ENCODE results near the gene GTPBP1. TPM values are rescaled to one million over a fixed set of nuclear protein-coding genes. Genes with fewer than 3 reads are reported as not detected.

Gene GTPBP1
- total RNA-seq, 1 donor from 2014 or later: 30.6 TPM

DNA sequence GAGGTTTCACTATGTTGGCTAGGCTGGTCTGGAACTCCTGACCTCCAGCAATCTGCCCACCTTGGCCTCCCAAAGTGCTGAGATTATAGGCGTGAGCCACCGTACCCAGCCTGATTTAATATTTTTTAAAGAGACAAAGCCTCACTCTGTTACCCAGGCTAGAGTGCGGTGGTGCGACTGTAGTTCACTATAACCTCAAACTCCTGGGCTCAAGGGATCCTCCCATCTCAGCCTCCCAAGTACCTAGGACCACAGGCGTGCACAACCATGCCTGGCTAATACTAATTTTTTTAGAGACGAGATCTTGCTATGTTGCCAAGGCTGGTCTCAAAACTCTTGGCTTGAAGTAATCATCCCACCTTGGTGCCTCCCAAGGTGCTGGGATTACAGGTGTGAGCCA is 13.5 kb downstream of the GTPBP1 start:
- ATAC-seq (ENCODE audit: poor library complexity) (no peak), DNase-seq (no peak)
- intact Hi-C loops (cut with DNase I): no loop called here

DNA sequence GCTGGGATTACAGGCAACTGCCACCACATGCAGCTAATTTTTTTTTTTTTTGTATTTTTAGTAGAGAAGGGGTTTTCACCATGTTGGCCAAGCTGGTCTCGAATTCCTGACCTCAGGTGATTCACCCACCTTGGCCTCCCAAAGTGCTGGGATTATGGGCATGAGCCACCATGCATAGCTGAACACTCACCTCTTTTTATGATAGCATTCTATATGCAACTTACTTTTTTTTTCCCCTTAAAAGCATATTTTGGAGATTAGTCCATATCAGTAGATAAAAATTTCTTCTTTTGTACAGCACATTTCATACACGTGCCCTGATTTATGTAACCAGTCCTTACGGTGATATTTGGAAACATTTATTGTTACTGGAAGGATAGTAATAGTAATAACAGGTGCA is 14.6 kb downstream of the GTPBP1 start:
- DNase-seq (no peak), ATAC-seq (ENCODE audit: poor library complexity) (no peak)
- intact Hi-C loops (cut with DNase I): no loop called here

DNA sequence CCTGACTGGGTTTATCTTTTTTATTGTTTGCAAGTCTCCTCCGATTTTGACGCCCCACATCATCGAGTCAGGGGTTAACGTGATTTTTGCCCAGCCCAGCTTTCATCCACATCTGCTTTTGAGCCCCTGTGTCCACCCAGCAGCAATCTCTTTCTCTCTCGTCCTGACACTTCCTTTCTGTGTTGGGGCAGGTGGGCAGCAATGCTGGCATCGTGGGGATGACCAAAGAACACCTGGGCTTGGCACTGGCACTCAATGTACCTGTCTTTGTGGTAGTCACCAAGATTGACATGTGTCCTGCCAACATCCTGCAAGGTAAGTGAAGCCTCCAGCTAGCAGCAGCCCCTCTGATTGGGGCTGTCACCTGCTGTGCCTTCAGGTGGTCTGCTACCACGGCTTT is 15.8 kb downstream of the GTPBP1 start:
- intact Hi-C loops (cut with DNase I): no loop called here
- ATAC-seq (ENCODE audit: poor library complexity) (no peak), DNase-seq (no peak)

DNA sequence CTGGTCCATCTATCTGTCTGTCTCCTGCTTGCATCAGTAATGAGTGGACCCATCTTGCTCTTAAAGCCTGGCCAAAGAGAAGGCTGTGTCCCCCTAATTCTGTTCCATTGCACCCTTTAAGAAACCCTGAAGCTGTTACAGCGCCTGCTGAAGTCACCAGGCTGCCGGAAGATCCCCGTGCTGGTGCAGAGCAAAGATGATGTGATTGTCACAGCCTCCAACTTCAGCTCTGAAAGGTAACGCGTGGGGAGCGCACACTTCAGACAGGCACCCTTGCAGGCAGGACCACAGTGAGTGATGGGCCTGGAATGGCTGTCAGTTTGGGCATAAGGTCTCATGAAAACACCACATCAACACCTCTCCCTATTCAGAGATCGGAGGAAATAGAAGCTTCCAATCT is 18.4 kb downstream of the GTPBP1 start:
- ATAC-seq (ENCODE audit: poor library complexity) (no peak), DNase-seq (no peak)
- intact Hi-C loops (cut with DNase I): no loop called here

DNA sequence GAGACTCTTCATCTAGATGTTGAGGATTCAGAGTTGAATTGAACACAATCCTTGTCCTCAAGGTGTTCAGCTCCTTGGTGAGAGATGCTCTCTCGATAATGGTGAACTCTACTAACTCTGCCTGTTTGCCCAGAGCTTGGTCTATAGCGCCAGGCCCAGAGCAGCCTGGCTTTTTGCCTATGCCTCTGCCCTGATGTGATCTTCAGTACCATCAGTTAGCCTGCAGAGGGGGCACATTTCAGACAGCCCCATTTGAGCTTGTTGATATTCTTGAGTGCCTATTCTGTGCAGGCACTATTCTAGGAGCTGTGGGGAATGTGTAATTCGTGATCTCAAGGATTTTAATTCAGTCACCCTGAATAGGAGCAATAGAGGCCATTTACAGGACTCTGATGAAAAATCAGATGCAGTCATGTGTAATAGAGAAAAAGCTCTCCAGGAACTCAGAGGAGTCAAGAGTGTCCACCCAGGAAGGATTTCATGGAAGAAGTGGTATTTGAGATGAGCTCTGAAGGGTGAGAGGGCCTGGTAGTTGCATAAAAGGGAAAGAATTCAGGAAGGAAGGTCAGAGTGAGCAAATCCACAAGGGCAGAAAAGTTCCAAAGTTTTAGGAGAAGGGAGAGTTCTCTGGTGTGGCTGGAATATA is 19.3 kb downstream of the GTPBP1 start:
- DNase-seq: no peak
- peak; percentile 14 for ATAC-seq (ENCODE audit: poor library complexity)
- intact Hi-C loops (cut with DNase I): no loop called here

DNA sequence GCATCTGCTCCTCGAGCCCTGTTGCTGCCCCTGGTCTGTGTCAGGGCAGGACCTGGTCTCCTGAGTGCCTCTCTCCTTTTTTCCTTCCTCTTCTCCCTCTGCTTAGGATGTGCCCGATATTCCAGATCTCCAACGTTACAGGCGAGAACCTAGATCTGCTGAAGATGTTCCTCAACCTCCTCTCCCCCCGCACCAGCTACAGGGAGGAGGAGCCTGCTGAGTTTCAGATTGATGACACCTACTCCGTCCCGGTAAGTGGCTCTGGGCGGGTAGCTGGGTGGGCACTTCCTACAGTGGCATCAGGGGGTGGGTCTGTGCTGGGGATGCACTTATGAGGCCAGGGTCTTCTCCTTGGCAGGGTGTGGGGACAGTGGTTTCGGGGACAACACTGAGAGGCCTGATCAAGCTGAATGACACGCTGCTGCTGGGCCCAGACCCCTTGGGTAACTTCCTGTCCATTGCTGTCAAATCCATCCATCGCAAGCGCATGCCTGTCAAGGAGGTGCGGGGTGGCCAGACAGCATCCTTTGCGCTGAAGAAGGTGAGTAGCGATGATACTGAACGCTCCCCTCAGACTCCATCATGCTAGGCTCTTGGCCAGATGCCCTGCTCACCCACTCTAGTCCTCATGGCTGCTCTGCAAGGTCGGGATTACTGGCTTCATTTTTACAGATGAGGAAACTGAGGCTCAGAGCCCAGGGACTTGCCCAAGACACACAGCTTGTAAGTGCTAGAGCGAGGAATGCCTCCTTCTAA is 20.3 kb downstream of the GTPBP1 start:
- DNase-seq (no peak), ATAC-seq (ENCODE audit: poor library complexity) (no peak)
- intact Hi-C loops (cut with DNase I): no loop called here

DNA sequence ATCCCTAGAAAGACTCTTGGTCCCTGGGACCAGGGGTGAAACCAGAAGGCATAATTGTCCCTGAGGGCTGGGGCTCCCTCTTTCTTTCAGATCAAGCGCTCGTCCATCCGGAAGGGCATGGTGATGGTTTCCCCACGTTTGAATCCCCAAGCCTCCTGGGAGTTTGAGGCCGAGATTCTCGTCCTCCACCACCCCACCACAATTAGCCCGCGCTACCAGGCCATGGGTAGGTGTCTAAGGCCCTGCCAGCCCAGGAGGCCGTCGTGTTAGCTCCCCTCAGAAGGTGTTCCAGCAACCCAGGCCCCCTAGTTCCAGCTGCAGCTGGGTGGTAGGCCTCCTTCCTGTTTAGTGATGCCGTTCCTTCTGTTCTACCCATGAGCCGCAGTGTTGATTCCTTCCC is 21.4 kb downstream of the GTPBP1 start:
- intact Hi-C loops (cut with DNase I): no loop called here
- DNase-seq (no peak), ATAC-seq (ENCODE audit: poor library complexity) (no peak)

DNA sequence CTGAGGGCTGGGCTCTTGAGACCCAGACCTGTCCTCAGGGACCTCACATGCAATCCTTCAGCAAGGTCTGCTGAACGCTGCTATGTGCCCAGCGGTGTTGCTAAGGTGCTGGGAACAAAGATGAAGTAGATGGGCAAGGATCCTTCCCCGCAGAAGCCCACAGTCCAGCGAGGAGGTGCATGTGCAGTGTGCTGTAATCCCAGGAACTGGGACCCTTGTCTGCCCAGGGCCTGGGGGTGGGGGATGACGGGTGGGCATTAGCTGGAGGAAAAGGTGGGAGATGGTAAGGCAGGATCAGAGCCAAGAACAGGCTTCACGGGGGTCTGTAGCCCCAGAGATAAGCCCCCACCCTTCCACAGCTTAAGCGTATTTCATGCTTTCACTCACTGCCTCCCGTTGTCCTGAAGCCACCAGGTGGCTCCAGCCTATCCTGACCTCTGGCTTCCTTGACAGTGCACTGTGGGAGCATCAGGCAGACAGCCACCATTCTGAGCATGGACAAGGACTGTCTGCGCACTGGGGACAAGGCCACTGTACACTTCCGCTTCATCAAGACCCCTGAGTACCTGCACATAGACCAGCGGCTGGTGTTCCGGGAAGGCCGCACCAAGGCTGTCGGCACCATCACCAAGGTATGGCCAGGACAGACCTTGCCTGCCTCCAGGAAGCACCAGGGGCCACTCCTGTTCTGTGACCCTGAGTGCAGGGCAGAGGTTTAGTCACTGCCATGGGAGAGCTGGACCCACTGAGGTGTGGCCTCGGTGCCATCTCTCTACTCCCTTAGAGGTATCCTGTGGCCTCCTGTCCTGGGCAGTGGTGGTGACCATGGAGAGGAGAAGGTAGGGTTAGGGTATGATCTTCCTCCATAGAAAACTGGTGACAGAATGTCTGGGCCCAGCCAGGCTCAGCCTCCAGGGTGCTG is 22.0 kb downstream of the GTPBP1 start:
- no peak for DNase-seq
- intact Hi-C loops (cut with DNase I): no loop called here
- no peak for ATAC-seq (ENCODE audit: poor library complexity)

DNA sequence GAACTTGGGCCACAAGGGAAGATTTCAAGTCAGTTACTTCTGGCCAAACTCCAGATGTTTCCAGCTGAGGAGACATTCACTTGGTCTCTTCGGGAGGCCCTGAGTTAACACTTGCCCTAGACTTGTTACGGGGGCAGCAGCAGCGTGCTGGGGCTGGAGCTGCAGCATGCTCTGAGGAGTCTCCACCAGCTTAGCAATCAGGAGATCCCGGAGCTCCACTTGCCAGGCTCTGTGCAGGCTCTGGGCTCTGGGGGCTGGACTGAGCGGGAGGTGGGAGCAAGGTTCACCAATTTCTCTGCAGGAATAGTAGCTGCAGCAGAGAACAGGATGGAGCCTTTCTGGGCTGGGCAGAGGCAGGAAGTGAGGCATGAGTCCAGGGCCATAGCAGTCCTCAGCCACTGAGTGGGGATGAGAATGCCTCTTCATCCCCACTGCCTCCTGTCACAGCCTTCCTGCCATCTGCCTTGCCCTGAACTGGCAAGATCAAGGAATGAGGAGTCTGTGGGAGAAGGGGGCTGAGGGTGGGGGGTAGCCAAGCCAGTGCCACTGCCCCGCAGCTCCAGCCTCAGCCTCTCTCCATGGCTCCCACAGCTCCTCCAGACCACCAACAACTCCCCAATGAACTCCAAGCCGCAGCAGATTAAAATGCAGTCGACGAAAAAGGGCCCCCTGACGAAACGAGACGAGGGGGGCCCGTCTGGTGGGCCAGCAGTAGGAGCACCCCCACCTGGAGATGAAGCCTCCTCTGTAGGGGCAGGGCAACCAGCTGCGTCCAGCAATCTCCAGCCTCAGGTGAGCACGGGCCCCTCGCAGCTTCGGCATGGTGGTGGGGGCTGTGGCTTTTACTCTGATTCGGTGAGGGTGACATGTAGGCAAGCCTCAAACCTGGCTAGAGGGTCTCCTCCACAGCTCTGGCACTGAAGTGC is 23.4 kb downstream of the GTPBP1 start:
- no peak for DNase-seq
- intact Hi-C loops (cut with DNase I): no loop called here
- no peak for ATAC-seq (ENCODE audit: poor library complexity)

DNA sequence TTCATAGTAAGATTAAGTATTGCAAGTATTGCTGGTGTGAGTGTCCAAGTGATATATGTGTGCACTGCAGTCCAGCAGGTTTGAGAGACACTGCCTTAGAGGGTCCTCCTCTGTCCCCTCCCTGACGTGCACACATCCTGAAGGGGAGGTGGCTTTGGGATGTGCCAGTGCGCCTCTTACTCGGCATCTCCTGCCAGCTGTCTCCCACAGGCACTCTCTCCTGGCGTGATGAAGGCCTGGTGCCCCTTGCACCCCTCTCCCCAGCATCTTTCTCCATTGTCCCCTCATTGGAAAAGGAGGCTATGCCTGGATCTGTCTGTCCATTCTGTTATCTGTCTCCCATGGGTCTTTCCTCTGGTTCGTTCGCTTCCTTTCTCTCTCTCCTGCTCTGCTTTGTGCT is 24.2 kb downstream of the GTPBP1 start:
- intact Hi-C loops (cut with DNase I): no loop called here
- ATAC-seq (ENCODE audit: poor library complexity) (no peak), DNase-seq (no peak)

DNA sequence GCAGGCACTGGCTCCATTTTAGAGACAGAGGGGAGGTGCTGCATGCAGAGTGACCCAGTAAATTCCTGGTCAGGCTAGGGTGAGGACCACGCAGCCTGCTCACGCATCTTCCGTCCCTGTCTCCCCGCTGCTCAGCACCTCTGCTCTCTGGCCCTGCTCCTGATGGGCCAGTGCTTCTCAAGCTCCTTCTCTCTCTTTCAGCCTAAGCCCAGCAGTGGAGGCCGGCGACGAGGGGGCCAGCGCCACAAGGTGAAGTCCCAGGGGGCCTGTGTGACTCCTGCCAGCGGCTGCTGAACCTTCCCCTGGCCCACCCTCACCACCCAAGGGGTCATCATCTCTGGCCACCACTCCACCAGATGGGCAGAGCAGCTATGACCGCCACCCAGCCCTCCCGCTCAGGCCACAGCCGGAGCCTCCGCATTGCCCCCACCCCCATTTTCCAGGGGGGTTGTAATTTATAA is 24.7 kb downstream of the GTPBP1 start:
- ATAC-seq (ENCODE audit: poor library complexity) (no peak), DNase-seq (no peak)
- intact Hi-C loops (cut with DNase I): no loop called here

DNA sequence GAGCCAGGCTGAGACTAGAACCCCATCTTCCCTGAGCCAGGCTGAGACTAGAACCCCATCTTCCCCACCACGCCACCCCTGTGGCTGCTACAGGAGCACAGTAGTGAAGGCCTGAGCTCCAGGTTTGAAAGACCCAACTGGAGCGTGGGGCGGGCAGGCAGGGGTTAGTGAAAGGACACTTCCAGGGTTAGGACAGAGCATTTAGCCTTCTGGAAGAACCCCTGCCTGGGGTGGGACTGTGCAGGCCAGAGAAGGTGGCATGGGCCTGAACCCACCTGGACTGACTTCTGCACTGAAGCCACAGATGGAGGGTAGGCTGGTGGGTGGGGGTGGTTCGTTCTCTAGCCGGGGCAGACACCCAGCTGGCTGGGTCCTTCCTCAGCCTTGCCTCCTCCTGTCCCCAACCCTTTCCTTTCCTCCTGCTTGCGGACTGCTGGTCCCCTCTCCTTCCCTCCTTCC is 26.0 kb downstream of the GTPBP1 start:
- ATAC-seq (ENCODE audit: poor library complexity): no peak
- DNase-seq: no peak
- intact Hi-C loops (cut with DNase I): no loop called here

DNA sequence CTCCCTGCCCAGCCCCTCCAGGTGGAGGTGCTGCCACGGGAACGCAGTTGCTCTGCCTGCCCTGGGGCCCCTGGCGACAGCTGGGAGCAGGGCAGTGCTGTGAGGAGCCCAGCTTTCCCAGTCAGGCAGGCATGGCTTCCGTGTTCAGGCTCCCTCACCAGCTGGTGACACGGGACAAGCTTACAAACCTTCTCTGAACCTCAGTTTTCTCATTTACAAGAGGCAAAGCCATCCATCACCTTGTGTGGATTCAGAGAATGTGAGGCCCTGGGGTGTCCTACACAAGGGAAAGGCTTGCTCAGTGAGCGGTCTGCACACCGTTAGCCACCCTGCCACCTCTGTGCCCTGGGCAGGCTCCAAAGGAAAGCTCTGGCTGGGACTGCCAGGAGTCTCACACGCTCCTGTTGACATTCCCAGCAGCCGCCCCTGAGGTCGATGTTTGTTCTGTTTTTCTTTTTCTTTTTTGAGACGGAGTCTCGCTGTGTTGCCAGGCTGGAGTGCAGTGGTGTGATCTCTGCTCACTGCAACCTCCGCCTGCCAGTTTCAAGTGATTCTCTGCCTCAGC is 26.6 kb downstream of the GTPBP1 start:
- ATAC-seq (ENCODE audit: poor library complexity): peak; percentile 46
- intact Hi-C loops (cut with DNase I): no loop called here
- DNase-seq: no peak

DNA sequence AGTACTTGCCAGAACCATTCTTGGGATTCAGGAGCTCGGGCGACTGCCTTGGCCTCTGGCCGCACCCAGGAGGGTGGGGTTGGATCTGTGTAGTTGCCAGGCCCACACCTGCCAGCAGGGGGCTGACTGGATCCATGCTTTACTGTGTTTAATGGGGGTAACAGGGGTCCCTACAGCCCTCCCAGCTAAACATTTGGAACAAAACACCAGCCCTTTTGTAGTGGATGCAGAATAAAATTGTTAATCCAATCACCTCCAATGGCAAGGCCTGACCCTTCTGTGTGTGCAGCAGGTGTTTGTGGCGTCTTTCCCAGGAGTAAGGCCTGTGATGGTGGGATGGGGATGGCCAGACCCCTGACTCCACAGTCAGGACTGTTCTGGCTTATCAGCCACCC is 27.6 kb downstream of the GTPBP1 start:
- peak; percentile 47 for ATAC-seq (ENCODE audit: poor library complexity)
- DNase-seq: peak; percentile 59
- intact Hi-C loops (cut with DNase I): no loop called here

DNA sequence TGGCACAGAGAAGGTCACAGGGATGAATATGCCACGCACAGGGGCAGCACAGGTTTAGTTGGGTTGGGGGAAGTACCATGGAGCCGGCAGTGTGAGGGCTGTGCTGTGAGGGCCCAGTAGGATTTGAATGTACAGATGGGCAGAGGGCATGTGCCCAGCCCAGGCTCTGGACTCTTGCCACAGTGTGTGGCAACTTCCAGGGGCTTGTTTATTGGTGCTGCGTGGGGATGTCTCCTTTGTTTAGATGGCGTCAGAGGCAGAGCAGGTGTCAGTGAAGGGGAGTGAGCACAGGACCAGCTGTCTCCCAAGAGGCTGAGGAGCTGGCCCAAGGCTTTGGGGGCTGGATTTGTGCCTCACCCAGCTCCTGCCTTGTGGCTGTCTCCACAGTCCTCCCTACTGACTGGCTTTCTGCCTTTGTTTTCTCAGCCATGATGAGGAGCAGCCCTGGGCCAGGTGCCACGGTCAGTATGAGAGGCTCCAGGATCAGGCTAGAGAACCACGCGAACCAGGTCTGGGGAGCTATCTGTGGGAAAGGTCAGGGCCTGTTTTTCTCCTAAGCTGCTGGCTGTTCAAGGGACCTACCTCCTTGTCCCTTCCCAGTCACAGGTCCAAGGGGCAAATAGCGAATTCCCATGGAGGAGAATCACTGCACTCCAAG is 28.1 kb downstream of the GTPBP1 start:
- ATAC-seq (ENCODE audit: poor library complexity) (peak; percentile 73), DNase-seq (peak; percentile 77)
- intact Hi-C loops (cut with DNase I): no loop called here

DNA sequence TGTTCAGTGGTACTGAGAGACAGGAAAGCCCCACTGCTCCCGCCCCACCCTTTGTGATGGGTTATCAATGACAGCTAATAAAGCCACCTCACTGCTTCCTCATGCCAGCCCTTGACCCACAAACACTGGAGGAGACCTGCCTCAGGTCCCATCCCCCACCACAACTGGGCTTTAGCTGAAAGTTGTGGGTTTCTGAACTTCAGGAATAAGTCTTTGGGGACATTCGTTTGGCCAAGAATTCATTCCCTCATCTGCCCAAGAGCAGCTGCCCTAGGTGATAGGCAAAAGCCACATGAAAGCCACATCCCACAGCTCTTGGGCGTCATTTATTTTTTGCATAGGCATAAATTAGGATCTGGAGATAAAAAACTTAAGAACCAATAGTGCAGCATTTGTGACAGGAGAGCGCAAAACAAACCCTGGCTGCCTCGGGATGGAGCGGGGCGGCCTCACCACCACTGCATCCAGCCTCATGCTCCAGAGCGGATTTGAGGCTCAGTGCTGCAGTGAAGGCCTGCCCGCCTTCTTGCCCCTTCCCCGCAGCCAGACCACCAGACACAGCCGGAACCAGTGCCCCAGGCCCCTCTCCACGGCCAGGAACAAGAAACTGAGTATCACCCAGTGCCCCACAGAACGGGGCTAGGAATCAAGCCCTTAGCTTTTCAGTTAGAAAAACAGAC is 28.8 kb downstream of the GTPBP1 start:
- DNase-seq (peak; percentile 26), ATAC-seq (ENCODE audit: poor library complexity) (no peak)
- intact Hi-C loops (cut with DNase I): no loop called here

DNA sequence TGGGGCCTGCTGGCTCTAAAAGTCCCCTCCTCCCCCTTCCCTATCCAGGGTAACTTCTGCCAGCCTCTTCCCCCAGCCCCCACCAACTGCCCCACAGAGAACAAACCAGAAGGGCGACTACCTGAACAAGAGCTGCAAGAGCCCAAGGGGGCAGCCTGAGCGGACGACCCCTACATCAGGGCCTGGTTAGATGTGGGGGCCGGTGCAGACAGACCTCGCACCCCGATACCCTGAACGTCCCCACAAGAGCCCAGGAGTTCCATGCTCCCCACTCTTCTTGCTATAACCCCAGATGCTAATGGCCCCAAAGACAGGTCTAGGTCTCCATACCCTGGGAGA is 29.4 kb downstream of the GTPBP1 start:
- DNase-seq (peak; percentile 33), ATAC-seq (ENCODE audit: poor library complexity) (no peak)
- intact Hi-C loops (cut with DNase I): no loop called here

All from Right ventricle myocardium superior (tissue), 1 donor.